ENCODE data around the gene ATP6V0C. TPM values are rescaled to one million over a fixed set of nuclear protein-coding genes. Genes with fewer than 3 reads are reported as not detected.

The ATP6V0C gene
- total and polyA plus RNA-seq, 2 of the 8 experiments (the other 6 are each of a cell fraction or from before 2014, with no cell fraction given) = 125 to 176 TPM

DNA sequence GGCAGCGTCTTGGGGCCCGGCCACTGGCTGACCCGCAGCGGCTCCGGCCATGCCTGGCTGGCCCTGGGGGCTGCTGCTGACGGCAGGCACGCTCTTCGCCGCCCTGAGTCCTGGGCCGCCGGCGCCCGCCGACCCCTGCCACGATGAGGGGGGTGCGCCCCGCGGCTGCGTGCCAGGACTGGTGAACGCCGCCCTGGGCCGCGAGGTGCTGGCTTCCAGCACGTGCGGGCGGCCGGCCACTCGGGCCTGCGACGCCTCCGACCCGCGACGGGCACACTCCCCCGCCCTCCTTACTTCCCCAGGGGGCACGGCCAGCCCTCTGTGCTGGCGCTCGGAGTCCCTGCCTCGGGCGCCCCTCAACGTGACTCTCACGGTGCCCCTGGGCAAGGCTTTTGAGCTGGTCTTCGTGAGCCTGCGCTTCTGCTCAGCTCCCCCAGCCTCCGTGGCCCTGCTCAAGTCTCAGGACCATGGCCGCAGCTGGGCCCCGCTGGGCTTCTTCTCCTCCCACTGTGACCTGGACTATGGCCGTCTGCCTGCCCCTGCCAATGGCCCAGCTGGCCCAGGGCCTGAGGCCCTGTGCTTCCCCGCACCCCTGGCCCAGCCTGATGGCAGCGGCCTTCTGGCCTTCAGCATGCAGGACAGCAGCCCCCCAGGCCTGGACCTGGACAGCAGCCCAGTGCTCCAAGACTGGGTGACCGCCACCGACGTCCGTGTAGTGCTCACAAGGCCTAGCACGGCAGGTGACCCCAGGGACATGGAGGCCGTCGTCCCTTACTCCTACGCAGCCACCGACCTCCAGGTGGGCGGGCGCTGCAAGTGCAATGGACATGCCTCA, 41.9 kb upstream of the ATP6V0C start (continued):
- TF ChIP-seq SIRT6 (IDR thresholded peaks at IDR 0.05; ENCODE audit: low read length) (no peak), KDM1A (IDR thresholded peaks at IDR 0.05; ENCODE audit: borderline replicate concordance, low read length) (no peak)

Measured in H1 (cell line).